NCI-H128 (cell line): ENCODE results near the gene ATR.
"Not testable (repeated sequence)": the region's sequence is repeated elsewhere in the genome, so short reads cannot be mapped to it uniquely, and the experiment has no call there.

Source experiments
- DNase-seq: peaks from one replicate; lab custom pipeline; 2025; ENCODE audit not compliant: unreplicated experiment; lab: John Stamatoyannopoulos, UW

Gene ATR

DNA sequence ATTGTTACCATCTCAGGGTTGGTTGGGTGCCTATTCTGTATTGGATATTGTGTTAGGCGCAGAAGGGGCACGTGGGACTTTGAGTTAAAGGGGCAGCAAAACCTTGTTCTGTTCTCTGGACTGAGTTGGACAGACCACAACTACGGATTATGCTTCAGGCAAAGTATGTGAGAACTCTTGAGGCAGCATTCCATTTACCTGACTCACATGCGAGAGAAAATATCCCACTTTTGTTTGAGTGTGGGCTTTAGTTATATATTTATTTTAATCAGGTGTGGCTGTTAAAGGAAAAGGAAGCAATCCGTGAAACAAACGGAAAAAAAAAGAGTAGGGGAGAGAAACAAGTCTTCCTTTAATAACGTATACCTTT, 17.0 kb upstream of the ATR start:
- DNase-seq, result no peak

DNA sequence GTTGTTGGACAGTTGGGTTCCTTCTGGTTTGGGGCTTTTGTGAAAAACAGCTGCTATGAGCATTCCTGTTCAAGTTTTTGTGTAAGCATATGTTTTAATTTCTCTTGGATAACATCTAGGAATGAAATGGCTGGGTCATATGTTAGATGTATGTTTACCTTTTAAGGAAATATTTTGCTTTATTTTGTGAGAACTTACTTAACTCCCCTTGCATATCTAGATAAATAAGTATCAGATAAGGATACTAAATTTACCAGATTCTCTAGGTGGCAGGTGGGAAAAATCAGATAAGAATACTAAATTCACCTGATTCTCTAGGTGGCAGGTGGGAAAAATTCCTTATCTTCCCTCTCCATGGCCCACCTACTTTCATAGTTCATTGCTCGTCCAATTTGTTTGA, 16.6 kb upstream of the ATR start:
- no peak for DNase-seq

DNA sequence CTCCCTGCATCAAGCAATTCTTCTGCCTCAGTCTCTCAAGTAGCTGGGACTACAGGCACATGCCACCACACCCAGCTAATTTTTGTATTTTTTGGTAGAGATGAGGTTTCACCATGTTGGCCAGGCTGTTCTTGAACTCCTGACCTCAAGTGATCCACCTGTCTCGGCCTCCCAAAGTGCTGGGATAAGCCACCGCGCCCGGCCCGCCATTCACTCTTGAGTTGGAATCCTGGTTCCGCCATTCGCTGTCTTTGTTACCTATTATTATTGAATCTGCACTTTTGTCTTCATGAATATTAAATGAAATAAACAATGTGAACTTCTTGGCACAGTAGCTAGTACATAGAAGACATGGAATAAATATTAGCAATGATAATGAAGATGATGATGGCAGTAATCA, 13.7 kb upstream of the ATR start:
- not testable (repeated sequence) for DNase-seq

DNA sequence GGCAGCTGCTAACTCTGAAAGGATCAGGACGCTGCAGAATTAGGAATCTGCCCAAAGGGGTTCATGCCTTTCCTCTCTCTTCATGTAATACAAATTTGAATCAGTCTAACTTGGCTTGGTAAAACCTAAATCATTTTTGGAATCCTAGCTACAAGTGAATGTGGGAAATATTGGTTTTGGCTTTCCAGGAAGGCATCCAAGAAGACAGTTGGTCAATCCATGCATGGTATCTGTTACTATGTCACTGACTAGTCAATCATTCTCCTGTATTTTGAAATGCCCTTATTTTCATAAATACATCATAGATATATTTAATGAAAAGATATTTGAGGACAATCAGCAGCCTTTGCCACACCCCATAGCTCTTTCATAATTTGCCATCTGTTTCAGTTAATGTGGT, 10.2 kb upstream of the ATR start:
- DNase-seq, result no peak

DNA sequence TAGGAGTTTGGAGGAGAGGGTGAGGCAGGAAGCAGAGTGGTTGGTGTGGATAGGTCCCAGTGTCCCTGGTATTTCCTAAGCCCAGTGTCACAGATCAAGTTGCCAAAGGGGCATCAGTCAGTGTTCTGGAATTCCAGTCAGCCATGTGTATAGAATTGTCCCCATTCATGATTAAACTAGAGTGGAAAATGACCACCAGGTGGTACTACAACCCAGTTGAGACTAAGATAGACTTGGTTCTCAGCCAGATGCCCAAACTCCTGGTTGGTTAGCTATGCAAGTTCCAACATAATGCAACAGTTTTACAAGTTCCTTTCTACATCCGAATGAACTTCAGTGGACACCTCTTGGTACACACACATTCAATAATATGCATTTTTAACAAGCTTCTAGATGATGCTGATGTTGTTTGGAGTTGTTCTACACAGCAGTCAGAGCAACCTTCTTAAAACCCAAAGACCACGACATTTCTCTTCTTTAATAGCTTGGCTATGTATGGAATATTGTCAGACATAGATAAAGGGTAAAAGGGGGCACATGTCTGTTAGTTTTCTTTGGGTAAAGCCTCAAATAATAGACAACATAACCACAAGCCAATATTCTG, 8.4 kb upstream of the ATR start:
- no peak for DNase-seq

DNA sequence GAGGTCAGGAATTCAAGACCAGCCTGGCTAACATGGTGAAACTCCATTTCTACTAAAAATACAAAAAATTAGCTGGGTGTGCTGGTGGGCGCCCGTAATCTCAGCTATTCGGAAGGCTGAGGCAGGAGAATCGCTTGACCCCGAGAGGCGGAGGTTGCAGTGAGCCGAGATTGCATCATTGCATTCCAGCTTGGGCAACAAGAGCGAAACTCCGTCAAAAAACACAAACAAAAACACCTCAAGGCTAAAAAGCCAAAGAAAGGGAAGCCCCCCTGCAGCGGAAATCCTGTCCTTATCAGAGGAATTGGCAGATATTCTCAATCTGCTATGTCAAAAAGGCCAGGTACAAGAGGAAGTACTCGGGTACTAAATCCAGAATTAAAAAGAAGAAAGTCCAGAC, 2.5 kb upstream of the ATR start:
- not testable (repeated sequence) for DNase-seq

DNA sequence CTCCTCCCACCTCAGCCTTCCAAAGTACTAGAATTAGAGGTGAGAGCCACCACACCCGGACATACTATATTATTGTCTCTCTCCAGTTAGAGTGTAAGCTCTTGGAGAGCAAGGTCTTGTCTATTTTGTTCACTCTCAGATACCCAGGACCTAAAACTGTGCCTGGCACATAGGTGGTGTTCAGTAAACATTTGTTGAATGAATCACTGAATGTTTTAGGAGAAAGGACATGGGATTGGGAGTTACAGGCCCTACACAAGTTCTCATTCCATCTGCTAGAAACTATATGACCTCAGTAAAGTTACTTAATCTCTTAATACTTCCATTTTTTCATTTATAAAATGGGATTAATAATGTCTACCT, 1.5 kb upstream of the ATR start:
- no peak for DNase-seq

DNA sequence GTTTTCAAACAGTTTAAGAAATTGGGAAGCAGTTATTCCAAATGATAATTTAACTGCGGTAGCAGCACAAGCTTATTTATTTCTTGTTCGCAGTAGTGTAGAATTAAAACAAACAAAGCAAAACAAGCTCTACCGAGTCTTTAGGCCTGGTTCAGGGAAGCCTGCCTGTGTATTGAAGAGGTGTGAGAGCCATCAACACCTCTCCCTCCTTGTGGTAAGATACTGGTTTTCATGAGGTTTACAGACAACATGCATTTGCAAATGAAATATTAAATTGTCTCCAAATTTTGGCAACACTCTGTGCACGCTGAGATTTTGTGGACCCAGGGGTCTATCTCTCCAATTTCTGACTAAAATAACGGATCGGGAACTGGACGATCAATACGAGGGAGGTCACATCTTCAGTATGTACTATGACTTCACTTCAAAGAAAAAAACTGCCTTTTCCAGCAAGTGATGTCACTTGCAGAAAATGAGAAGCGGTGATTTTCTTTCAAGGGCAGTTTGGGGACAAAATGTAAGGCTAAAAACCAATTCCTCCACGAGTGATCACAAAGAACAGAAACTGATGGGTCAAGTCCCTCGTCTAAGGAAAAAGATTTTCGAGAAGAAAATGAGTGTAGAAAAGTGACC, 721 bp downstream of the ATR start:
- no peak for DNase-seq

DNA sequence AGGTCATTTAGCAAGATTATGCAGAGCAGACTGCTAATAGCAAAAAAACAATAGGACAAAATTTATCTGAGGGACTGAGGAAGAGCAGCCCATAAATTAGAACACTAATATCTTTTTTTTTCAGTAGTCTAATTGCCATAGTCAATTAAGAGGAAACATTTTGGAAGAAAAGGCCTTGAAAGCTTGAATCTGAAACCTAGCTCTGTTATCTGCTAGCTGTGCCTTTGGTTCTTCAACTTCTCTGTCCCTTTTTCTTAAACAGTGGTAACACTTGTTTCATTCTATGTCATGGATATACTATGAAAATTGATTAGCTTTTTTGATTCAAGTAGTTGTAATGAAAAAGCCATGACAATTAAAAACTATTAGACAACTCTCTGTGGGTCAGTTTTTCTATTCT, 1.7 kb downstream of the ATR start:
- no peak for DNase-seq

DNA sequence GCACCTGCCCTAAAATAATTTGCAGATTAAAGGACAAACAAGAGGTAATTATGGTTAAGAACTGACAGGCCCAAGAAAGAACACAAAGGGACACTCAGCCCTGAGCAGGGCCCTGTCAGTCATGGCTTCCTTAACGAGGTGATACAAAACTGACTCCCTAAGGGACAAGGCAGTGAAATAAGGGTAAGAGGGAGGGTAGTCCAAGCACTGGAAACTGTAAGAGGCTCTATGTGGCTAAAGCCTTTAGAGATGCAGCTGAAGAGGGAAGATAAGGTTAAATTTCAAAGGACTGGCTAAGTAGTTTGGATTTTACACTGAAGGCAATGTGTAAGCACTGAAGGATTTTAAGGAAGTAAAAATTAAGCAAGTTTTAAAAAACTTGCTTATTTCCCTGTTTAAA, 3.9 kb downstream of the ATR start:
- no peak for DNase-seq

DNA sequence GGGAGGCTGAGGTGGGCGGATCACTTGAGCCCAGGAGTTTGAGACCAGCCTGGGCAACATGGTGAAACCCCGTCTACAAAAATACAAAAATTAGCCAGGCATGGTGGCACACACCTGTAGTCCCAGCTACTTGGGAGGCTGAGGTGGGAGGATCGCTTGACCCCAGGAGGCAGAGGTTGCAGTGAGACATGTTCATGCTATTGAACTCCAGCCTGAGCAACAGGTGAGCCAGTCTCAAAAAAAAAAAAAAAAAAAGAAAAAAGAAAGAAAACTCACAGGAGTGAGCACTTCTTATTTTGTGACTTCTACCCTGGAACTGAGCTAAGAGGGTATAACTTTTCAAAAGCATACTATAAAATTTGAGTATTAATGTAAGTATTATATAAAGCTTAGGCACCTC, 4.3 kb downstream of the ATR start:
- DNase-seq, result not testable (repeated sequence)

DNA sequence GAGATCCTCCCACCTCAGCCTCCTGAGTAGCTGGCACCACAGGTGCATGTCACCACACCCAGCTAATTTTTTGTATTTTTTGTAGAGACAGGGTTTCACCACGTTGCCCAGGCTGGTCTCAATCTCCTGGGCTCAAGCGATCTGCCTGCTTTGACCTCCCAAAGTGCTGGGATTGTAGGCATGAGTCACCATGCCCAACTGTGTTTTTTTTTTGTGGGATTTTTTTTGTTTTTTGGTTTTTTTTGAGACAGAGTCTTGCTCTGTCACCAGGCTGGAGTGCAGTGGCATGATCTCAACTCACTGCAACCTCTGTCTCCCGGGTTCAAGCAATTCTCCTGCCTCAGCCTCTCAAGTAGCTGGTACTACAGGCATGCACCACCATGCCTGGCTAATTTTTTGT, 9.1 kb downstream of the ATR start:
- not testable (repeated sequence) for DNase-seq

DNA sequence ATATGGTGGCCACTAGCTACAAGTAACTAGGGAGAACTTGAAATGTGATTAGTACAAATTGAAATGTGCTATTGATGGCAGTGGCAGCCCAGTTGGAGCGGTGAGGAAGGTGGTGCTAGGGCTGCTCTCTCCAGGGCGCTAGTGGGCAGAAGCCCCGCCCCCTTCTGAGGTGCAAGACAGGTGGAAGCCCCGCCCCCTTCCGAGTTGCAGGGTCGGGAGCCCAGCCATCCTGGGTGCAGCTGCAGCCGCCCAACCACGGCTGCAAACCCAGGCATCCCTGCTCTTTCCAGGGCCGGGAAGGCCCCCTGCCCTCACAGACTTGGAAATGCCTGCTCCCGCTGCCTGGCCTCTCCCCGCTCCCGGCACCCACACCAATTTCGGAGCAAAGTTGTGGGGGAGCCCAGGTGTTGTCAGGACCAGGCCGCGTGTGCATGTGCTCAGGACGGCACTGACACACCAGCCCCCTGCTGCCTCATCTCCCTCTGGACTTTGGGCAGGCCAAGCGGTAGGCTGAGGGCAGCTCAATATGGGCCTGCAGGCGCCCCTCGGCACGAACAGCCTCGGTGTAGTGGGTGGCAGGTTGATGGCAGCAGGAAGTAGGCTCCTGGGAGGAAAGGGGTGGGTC, 10.0 kb downstream of the ATR start:
- DNase-seq, result no peak

DNA sequence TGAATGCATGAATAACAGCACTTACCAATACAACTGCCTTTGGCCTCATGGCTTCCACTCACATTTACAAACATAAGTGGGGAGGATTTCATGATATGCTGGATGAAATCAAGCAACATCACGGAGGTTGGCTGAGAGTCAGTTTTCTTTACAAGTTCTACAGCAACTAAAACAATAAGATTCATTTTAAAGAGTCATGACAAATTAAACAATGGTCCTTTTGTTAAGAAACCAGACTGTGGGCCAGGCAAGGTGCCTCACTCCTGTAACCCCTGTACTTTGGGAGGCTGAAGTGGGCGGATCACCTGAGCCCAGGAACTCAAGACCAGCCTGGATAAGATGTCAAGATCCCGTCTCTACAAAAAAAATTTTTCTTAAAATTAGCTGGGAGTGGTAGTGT, 12.4 kb downstream of the ATR start:
- DNase-seq, result no peak

DNA sequence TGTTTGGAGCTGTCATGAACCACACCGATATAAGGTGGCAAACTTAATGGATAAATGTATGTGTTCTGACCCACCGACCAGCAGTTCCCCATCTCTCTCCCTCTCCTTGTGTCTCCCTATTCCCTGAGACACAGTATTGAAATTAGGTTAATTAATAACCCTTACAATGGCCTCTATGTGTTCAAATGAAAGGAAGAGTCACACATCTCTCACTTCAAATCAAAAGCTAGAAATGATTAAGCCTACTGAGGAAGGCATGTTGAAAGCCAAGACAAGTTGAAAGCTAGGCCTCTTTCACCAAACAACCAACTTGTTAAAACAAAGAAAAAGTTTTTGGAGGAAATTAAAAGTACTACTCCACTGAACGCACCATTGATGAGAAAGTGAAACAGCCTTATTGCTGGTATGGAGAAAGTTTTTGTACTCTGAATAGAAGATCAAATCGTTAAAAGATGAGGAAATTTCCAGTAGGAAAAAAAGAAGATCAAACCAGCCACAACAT, 15.0 kb downstream of the ATR start:
- DNase-seq, result no peak

DNA sequence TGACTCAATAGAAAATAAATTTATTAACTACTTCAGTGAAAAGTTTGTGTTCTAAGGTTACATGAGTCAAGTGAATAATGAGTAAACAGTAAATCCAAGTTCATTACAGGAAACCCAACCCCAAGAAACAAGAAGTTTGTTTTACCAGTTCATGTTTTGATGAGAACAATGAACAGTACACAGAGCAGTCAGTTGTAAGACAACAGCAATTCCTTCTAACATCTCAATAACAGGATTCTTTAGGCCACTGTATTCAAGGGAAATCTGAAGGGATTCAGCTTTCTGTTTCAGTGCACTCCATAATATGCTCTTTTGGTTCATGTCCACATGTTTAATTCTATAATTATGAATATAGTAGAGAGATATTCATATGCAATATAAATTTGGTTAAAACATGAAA, 18.4 kb downstream of the ATR start:
- DNase-seq, result no peak

DNA sequence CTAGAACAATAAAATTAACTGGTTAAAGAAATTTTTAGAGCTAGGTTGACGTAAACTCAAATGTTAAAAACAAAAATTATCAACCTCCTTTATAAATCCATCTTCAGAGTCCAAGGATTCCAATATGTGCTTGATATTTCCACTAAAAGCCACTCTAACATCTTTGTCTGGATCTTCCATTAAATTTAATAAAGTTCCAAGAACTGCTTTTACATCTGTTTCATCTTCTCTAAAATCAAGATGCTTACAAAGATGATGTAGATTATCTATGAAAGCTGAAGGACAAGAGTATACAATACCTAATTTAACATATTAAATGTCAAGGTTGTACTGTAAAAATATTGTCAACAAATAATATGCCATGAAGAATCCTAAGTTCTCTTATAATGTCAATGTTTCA, 24.8 kb downstream of the ATR start:
- no peak for DNase-seq

DNA sequence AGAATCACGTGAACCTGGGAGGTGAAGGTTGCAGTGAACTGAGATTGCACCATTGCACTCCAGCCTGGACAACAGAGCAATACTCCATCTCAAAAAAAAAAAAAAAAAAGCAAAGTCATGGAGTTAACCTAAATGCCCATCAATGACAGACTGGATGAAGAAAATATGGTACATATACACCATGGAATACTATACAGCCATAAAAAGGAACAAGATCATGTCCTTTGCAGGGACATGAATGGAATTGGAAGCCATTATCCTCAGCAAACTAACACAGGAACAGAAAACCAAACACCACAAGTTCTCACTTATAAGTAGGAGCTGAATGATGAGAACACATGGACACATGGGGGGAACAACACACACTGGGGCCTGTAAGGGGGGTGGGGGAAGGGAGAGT, 26.0 kb downstream of the ATR start:
- not testable (repeated sequence) for DNase-seq

DNA sequence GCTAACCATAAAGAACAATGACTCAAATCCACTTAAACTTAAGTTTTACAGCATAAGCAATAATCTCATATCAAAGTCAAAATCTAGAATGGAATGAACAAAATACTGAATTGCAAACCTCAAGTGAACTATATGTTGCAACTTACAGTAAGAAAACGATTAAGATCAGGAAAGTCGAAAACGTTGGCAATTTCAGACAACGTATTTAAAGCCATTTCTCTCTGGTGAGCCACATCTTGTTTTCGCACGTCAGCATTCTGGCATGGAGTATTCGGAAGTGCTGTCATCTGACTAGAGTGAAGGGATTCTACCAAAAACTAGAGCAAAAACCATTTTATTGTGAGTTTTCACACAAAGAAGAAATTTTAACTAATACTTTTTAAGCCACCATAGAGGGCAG, 28.5 kb downstream of the ATR start:
- no peak for DNase-seq

DNA sequence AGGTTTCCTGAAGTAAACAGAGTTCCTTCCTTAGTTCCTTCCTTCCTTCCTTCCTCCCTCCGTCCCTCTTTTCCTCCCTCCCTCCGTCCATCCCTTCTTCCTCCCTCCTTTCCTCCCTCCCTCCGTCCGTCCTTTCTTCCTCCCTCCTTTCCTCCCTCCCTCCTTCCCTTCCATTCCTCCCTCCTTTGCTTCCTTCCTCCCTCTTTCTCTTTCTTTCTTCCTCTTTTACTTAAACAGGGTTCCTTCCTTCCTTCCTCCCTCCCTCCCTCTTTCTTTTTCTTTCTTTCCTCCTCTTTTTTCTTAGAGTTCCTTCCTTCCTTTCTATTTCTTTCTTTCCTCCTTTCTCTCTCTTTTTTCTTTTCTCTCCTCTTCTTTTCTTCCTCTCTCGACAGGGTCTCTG, 35.2 kb downstream of the ATR start:
- no peak for DNase-seq

DNA sequence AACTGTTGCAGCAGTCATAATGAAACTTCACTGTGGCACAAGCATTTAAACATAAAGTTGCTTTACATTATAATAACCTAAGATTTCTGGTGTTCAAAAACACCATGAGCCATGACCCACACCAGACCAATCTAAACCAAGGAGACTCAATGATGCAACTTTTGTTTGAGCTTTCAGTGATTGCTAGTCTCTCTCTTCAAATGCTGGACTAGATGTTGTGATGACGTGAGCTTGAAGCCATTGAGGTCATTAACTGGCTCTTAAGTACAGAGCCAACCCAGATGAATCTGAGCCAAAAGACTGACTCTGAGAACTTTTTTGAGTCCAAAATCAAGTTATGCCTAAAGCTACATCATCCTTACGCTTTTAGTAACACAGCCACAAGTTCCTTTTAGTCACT, 36.5 kb downstream of the ATR start:
- DNase-seq, result no peak

DNA sequence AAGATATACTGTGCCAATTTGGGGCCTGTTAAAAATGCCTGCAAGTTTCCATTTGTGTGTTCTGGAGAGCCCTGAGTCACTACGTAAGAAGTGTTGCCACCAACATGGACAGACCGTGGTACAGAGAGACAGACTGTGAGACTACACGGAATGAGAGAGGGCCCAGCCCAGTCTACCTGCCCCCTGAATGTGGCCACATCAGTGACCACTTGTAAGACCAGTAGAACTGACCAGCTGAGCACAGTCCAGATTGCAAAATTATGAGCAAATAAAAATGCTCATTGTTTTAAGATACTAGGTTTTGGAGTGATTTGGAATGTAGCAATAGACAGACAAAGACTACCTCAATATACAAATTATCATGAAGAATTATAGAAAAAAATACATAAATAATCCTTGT, 42.0 kb downstream of the ATR start:
- DNase-seq, result no peak

DNA sequence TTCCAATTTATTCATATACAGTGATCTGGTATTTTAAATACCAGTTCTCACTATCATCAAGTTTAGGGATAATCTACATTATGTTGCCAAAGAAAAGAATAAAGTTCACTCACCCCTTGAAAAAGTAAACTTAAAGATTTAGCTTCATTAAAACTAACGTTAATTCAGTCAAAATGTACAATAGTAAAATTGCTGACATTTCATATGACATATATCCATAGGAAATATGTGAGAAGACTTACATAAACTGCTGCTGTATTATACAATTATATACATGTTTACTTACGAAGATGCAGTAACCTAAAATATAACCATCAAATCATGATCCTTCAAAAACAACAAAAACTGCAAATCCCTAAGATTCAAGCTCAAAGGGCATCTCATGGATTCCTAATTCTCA, 44.0 kb downstream of the ATR start:
- DNase-seq, result no peak
